Small intestine (tissue), 7 donors: ENCODE results near the gene UHRF2. TPM values are rescaled to one million over a fixed set of nuclear protein-coding genes. Genes with fewer than 3 reads are reported as not detected.
"Not testable (repeated sequence)": the region's sequence is repeated elsewhere in the genome, so short reads cannot be mapped to it uniquely, and the experiment has no call there.

Source experiments
- DNase-seq, 2 donors: peaks; one replicate each; pipeline versions ENCODE4 v3.0.0 to v3.0.0-alpha.2; 2013
- FAIRE-seq: peaks from 2 replicates; lab custom pipeline; 2012; peaks lifted over from hg19 to GRCh38; lab: Jason Lieb, UNC
- H3K27ac ChIP-seq, 3 donors: one replicate each; pipeline ENCODE4 v1.5.1; 2013; ENCODE audit warnings: low read length in 2 of 3, mild to moderate bottlenecking in 2 of 3, control low read depth in 1 of 3, inconsistent platforms in 1 of 3, low read depth in 1 of 3, moderate library complexity in 1 of 3
- H3K27me3 ChIP-seq, 3 donors: one replicate each; pipeline ENCODE4 v1.6.1; 2013; ENCODE audit warnings: low read length in 3 of 3, inconsistent platforms in 1 of 3; ENCODE audit not compliant: control insufficient read depth in 3 of 3, insufficient read depth in 3 of 3
- H3K36me3 ChIP-seq, 3 donors: one replicate each; pipeline ENCODE4 v1.6.1; 2013; ENCODE audit warnings: low read length in 3 of 3, inconsistent platforms in 1 of 3, low read depth in 1 of 3, mild to moderate bottlenecking in 1 of 3, moderate library complexity in 1 of 3; ENCODE audit not compliant: control insufficient read depth in 3 of 3, insufficient read depth in 2 of 3
- H3K4me1 ChIP-seq, 3 donors: one replicate each; pipeline ENCODE4 v1.6.1; 2013; ENCODE audit warnings: low read length in 2 of 3, inconsistent platforms in 1 of 3, low read depth in 1 of 3, mild to moderate bottlenecking in 1 of 3, moderate library complexity in 1 of 3; ENCODE audit not compliant: control insufficient read depth in 3 of 3, insufficient read depth in 2 of 3
- H3K4me3 ChIP-seq, 3 donors: one replicate each; pipeline ENCODE4 v1.5.1; 2013; ENCODE audit warnings: low read length in 3 of 3, control low read depth in 1 of 3, inconsistent platforms in 1 of 3, low read depth in 1 of 3, mild to moderate bottlenecking in 1 of 3, moderate library complexity in 1 of 3
- H3K9me3 ChIP-seq, 2 donors: one replicate each; pipeline ENCODE4 v1.6.1; 2013; ENCODE audit warnings: low read depth in 1 of 2, low read length in 1 of 2; ENCODE audit not compliant: control insufficient read depth in 2 of 2, insufficient read depth in 1 of 2
- WGBS, 3 donors: extraction: QIAGEN DNeasy Blood & Tissue Kit; methylation state at CpG; one replicate each; pipeline ENCODE4 v1.1.7; 2013; 5-methylcytosine and 5-hydroxymethylcytosine counted together
- polyA plus RNA-seq, 4 donors: library from polyadenylated mRNA; stranded (reverse) in 3 of 4; unstranded in 1 of 4; fragments of 200-250 nt in 3 of 4; fragments of 120-200 nt in 1 of 4; gene quantifications; one replicate each; pipeline versions ENCODE4 v1.2.1 to v1.2.3, GENCODE V29; 2013
- donor health status: healthy with polysubstance abuse.
- donor health status: control.
- donor health status: control.
- donor health status: Bipolar disorder and iron deficiency.
- donor health status: healthy.

The UHRF2 gene
- polyA plus RNA-seq, 4 donors, result 12.5 to 47.7 (median 13.1) TPM

- not testable (repeated sequence) for H3K4me3 ChIP-seq, H3K27me3 ChIP-seq, H3K4me1 ChIP-seq, FAIRE-seq, H3K36me3 ChIP-seq, H3K27ac ChIP-seq, H3K9me3 ChIP-seq, DNase-seq
- WGBS, 3 donors, result 85 to 96% (median 93%) methylated on average over 5 of the region's 5 CpGs
Observed at GRCh38 chr9:6542617-6543016, 129.6 kb downstream of the UHRF2 start.

GRCh38 chr9:6543204-6543603 is 130.2 kb downstream of the UHRF2 start:
- H3K4me3 ChIP-seq, result no peak overlapping the region
- no peaks in the 10 kb centered on the region for H3K27me3 ChIP-seq
- H3K4me1 ChIP-seq, result no peaks in the 10 kb centered on the region
- no peaks in the 10 kb centered on the region for H3K36me3 ChIP-seq
- H3K9me3 ChIP-seq, result no peaks in the 10 kb centered on the region
- DNase-seq (no peak), FAIRE-seq (no peak)
- WGBS, 3 donors, result 70 to 81% (median 77%) methylated on average over 6 of the region's 6 CpGs
- no peak overlapping the region for H3K27ac ChIP-seq

GRCh38 chr9:6545017-6545691 is 132.2 kb downstream of the UHRF2 start:
- Histone ChIP-seq H3K27ac (no peak overlapping the region), H3K36me3 (no peaks in the 10 kb centered on the region), H3K9me3 (no peaks in the 10 kb centered on the region), H3K4me3 (no peak overlapping the region), H3K27me3 (no peaks in the 10 kb centered on the region), H3K4me1 (no peaks in the 10 kb centered on the region)
- FAIRE-seq, result no peak
- WGBS, 3 donors, result 92 to 96% (median 93%) methylated on average over 8 of the region's 8 CpGs
- DNase-seq, result no peak

- 70 to 75% (median 73%) methylated on average over 8 of the region's 8 CpGs for WGBS, 3 donors
- no peak for FAIRE-seq
- no peaks in the 10 kb centered on the region for H3K9me3 ChIP-seq
- H3K4me3 ChIP-seq, result no peak overlapping the region
- no peaks in the 10 kb centered on the region for H3K36me3 ChIP-seq
- H3K27me3 ChIP-seq, result no peaks in the 10 kb centered on the region
- no peaks in the 10 kb centered on the region for H3K4me1 ChIP-seq
- no peak for DNase-seq
- H3K27ac ChIP-seq, result no peak overlapping the region
Observed at GRCh38 chr9:6549106-6549800, 136.3 kb downstream of the UHRF2 start.

GRCh38 chr9:6551136-6551535 is 138.1 kb downstream of the UHRF2 start:
- 59 to 87% (median 85%) methylated on average over 2 of the region's 2 CpGs for WGBS, 3 donors
- H3K27me3 ChIP-seq, result no peaks in the 10 kb centered on the region
- no peaks in the 10 kb centered on the region for H3K4me1 ChIP-seq
- no peaks in the 10 kb centered on the region for H3K9me3 ChIP-seq
- H3K4me3 ChIP-seq, result no peak overlapping the region
- DNase-seq (no peak), FAIRE-seq (no peak)
- H3K27ac ChIP-seq, result no peak overlapping the region
- H3K36me3 ChIP-seq, result no peaks in the 10 kb centered on the region

- H3K4me3 ChIP-seq, result no peak overlapping the region
- FAIRE-seq (no peak), DNase-seq (no peak)
- no peaks in the 10 kb centered on the region for H3K9me3 ChIP-seq
- H3K36me3 ChIP-seq, result no peaks in the 10 kb centered on the region
- H3K27me3 ChIP-seq, result no peaks in the 10 kb centered on the region
- 76 to 93% (median 88%) methylated on average over 3 of the region's 3 CpGs for WGBS, 3 donors
- no peaks in the 10 kb centered on the region for H3K4me1 ChIP-seq
- H3K27ac ChIP-seq, result no peak overlapping the region
Observed at GRCh38 chr9:6552033-6552432, 139.0 kb downstream of the UHRF2 start.

GRCh38 chr9:6552498-6553121 is 139.6 kb downstream of the UHRF2 start:
- WGBS, 3 donors, result 79 to 88% (median 88%) methylated on average over 7 of the region's 7 CpGs
- H3K4me3 ChIP-seq, result no peak overlapping the region
- H3K9me3 ChIP-seq, result no peaks in the 10 kb centered on the region
- H3K36me3 ChIP-seq, result no peaks in the 10 kb centered on the region
- H3K27me3 ChIP-seq, result no peaks in the 10 kb centered on the region
- FAIRE-seq (no peak), DNase-seq (no peak)
- H3K27ac ChIP-seq, result no peak overlapping the region
- no peaks in the 10 kb centered on the region for H3K4me1 ChIP-seq

- Histone ChIP-seq H3K4me3 (no peak overlapping the region), H3K4me1 (no peaks in the 10 kb centered on the region), H3K9me3 (no peaks in the 10 kb centered on the region), H3K27ac (no peak overlapping the region), H3K36me3 (no peaks in the 10 kb centered on the region), H3K27me3 (no peaks in the 10 kb centered on the region)
- no peak for DNase-seq
- no peak for FAIRE-seq
- 86 to 100% (median 90%) methylated on average over 1 of the region's 1 CpG for WGBS, 3 donors
Observed at GRCh38 chr9:6553866-6554265, 140.9 kb downstream of the UHRF2 start.
